IMR-90 (cell line): ENCODE measurements around the gene TTLL11. TPM values are rescaled to one million over a fixed set of nuclear protein-coding genes. Genes with fewer than 3 reads are reported as not detected.

Experiments used
- ATAC-seq: fragments of 200-7000 bp; cut with Tn5 transposase; 2 replicates; pipeline ENCODE4 v1.9.1; 2020; ENCODE audit warnings: low read depth, mild to moderate bottlenecking, moderate library complexity
- BruUV-seq: library from RNA; stranded (reverse); fragments of 400-500 nt; replicated peaks from 2 replicates; lab custom pipeline; 2021; lab: Mats Ljungman, UMichigan
- CTCF ChIA-PET: fragments of 300-600 bp; formaldehyde crosslinking; extraction: SDS; loops from one replicate; lab custom pipeline; 2021; ENCODE audit warnings: antibody characterized with exemption; lab: Yijun Ruan, JAX
- POLR2A ChIA-PET: fragments of 300-600 bp; sonication (Branson Sonifier 250); formaldehyde crosslinking; loops from one replicate; lab custom pipeline; 2022; ENCODE audit warnings: antibody characterized with exemption; ENCODE audit not compliant: unreplicated experiment; lab: Charles Lee
- DNase-seq: peaks from one replicate; pipeline ENCODE4 v3.0.0; 2013
- H2AFZ ChIP-seq: replicated peaks from 2 replicates; pipeline ENCODE3; 2013; ENCODE audit warnings: low read length, mild to moderate bottlenecking; ENCODE audit not compliant: poor library complexity
- H2AK5ac ChIP-seq: 2 replicates; pipeline ENCODE4 v1.6.1; 2013; ENCODE audit warnings: low read depth, low read length, inconsistent platforms
- H2AK9ac ChIP-seq: replicated peaks from 2 replicates; pipeline ENCODE3; 2013; ENCODE audit warnings: mild to moderate bottlenecking, low read depth, low read length, moderate library complexity; ENCODE audit not compliant: poor library complexity
- H2BK120ac ChIP-seq: 2 replicates; pipeline ENCODE4 v1.6.1; 2013; ENCODE audit warnings: low read depth, low read length, inconsistent platforms
- H2BK15ac ChIP-seq: 3 replicates; pipeline ENCODE4 v1.6.1; 2013; ENCODE audit warnings: low read depth, low read length, inconsistent platforms
- H2BK20ac ChIP-seq: 2 replicates; pipeline ENCODE4 v1.6.1; 2013; ENCODE audit warnings: low read depth, mild to moderate bottlenecking, inconsistent platforms, low read length, moderate library complexity
- H2BK5ac ChIP-seq: 2 replicates; pipeline ENCODE4 v1.6.1; 2013; ENCODE audit warnings: mild to moderate bottlenecking, low read depth, low read length, inconsistent platforms; ENCODE audit not compliant: poor library complexity, severe bottlenecking
- H3K14ac ChIP-seq: replicated peaks from 2 replicates; pipeline ENCODE4 v1.6.1; 2013; ENCODE audit warnings: low read depth, low read length, inconsistent platforms
- H3K18ac ChIP-seq: 2 replicates; pipeline ENCODE4 v1.6.1; 2013; ENCODE audit warnings: low read depth, low read length, control low read depth
- H3K23ac ChIP-seq: 2 replicates; pipeline ENCODE4 v1.6.1; 2013; ENCODE audit warnings: low read depth, low read length, inconsistent platforms
- H3K27ac ChIP-seq: 2 replicates; pipeline ENCODE4 v1.5.1; 2013; ENCODE audit warnings: mild to moderate bottlenecking, control low read depth, low read length; ENCODE audit not compliant: insufficient read depth
- H3K27me3 ChIP-seq: 2 replicates; pipeline ENCODE4 v1.6.1; 2013; ENCODE audit warnings: low read length; ENCODE audit not compliant: control insufficient read depth, insufficient read depth
- H3K36me3 ChIP-seq: 2 replicates; pipeline ENCODE4 v1.6.1; 2013; ENCODE audit warnings: low read length, mixed read lengths; ENCODE audit not compliant: control insufficient read depth, insufficient read depth
- H3K4ac ChIP-seq: 2 replicates; pipeline ENCODE4 v1.6.1; 2013; ENCODE audit warnings: low read depth, low read length, inconsistent platforms
- H3K4me1 ChIP-seq: 2 replicates; pipeline ENCODE4 v1.6.1; 2013; ENCODE audit warnings: low read length, mixed read lengths; ENCODE audit not compliant: control insufficient read depth, insufficient read depth
- H3K4me2 ChIP-seq: 2 replicates; pipeline ENCODE4 v1.6.1; 2013; ENCODE audit warnings: low read depth, mild to moderate bottlenecking, control low read depth, low read length, moderate library complexity
- H3K4me3 ChIP-seq: 2 replicates; pipeline ENCODE4 v1.5.1; 2013; ENCODE audit warnings: low read depth, mild to moderate bottlenecking, control low read depth, low read length, moderate library complexity; ENCODE audit not compliant: insufficient read depth
- H3K56ac ChIP-seq: 2 replicates; pipeline ENCODE4 v1.6.1; 2013; ENCODE audit warnings: low read length, inconsistent platforms; ENCODE audit not compliant: insufficient read depth; ENCODE audit errors: extremely low read depth
- H3K79me1 ChIP-seq, 2 experiments: 2 replicates each; pipeline ENCODE4 v1.6.1; 2013; ENCODE audit warnings: low read length in 2 of 2, inconsistent platforms in 1 of 2, low read depth in 1 of 2
- H3K9ac ChIP-seq: 2 replicates; pipeline ENCODE4 v1.6.1; 2013; ENCODE audit warnings: low read depth, low read length, control low read depth
- H3K9me1 ChIP-seq: 2 replicates; pipeline ENCODE4 v1.6.1; 2013; ENCODE audit warnings: low read length, inconsistent platforms; ENCODE audit not compliant: insufficient read depth
- H3K9me3 ChIP-seq: 2 replicates; pipeline ENCODE4 v1.6.1; 2013; ENCODE audit warnings: low read length; ENCODE audit not compliant: control insufficient read depth, insufficient read depth
- H4K20me1 ChIP-seq: 2 replicates; pipeline ENCODE4 v1.6.1; 2013; ENCODE audit warnings: low read length, inconsistent platforms; ENCODE audit not compliant: insufficient read depth
- H4K5ac ChIP-seq: 2 replicates; pipeline ENCODE4 v1.6.1; 2013; ENCODE audit warnings: mild to moderate bottlenecking, low read depth, low read length, control low read depth
- H4K8ac ChIP-seq, 2 experiments: 2 replicates each; pipeline ENCODE4 v1.6.1; 2013; ENCODE audit warnings: low read depth in 2 of 2, low read length in 2 of 2, control low read depth in 1 of 2, inconsistent platforms in 1 of 2
- H4K91ac ChIP-seq: 2 replicates; pipeline ENCODE4 v1.6.1; 2013; ENCODE audit warnings: low read depth, low read length, inconsistent platforms; ENCODE audit not compliant: insufficient read depth
- CEBPB ChIP-seq: IDR thresholded peaks from 2 replicates; pipeline ENCODE4 v1.6.1; 2012; ENCODE audit warnings: low read depth, low read length, improper control_type of control experiment
- MAZ ChIP-seq: IDR thresholded peaks from 2 replicates; pipeline ENCODE4 v1.6.1; 2012; ENCODE audit warnings: low read depth, mild to moderate bottlenecking, low read length, improper control_type of control experiment, moderate library complexity, borderline replicate concordance
- WGBS, 2 experiments: methylation state at CpG; one replicate each; pipeline versions ENCODE4 v1.1.5 to v1.1.7; 2013; ENCODE audit warnings: missing lambda C conversion rate in 2 of 2; ENCODE audit not compliant: insufficient read length in 1 of 2; ENCODE audit errors: extremely low coverage in 2 of 2; 5-methylcytosine and 5-hydroxymethylcytosine counted together
- dilution Hi-C: fragments of 300-500 bp; cut with HindIII; formaldehyde crosslinking; loops from one replicate; pipeline ENCODE4 v1.14.3; 2018; ENCODE audit warnings: low sequenced_read_pairs; ENCODE audit not compliant: unreplicated experiment
- in situ Hi-C: fragments of 300-500 bp; cut with MboI; formaldehyde crosslinking; loops from 3 replicates; pipeline ENCODE4 v1.14.3; 2019; ENCODE audit warnings: low sequenced_read_pairs, inconsistent platforms, mixed read lengths
- intact Hi-C: fragments of 100-400 bp; cut with micrococcal nuclease; formaldehyde crosslinking; loops from 2 replicates; pipeline ENCODE4 v1.10.0; 2022
- polyA plus RNA-seq, 3 experiments: library from polyadenylated mRNA; depleted of rRNA; stranded (reverse); fragments of >200 nt; gene quantifications; 2 replicates each; pipeline ENCODE4 v1.2.3, GENCODE V29; 2012; ENCODE audit warnings: low replicate concordance in 1 of 3
- total RNA-seq: library from RNA; depleted of rRNA; stranded (reverse); fragments of >200 nt; gene quantifications from 2 replicates; pipeline ENCODE4 v1.2.3, GENCODE V29; 2012

The TTLL11 gene
- total and polyA plus RNA-seq, 2 of the 4 experiments (the other 2 are of a cell fraction) = 2.0 to 4.6 TPM

DNA sequence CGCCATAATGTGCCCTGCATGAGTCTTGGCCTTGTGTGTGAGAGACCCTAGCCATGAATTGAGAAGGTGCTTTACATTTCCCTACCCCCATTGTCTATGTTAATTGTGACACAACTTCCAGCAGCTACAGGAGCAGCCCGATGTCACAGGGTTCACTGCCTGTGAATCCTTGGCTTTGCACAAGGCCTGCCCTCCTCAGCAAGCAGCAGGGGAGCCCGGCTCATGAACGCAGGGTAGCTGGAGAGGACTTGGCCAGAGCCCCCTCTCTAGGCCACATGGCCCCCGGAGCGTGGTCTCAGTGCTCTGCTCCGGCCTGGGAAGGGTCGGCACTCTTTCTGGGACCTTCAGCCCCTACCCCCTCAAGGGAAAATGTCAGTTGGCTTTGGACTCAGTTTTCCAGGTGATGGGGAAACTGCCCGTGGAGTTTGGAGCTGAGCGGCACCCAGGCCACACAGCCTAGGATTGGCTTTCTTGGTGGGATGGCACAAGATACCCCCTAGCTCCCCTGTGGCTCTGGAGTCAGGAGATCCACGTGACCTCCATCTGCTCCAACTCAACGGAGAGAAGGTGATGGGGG lies 280.9 kb downstream of the TTLL11 start:
- no peak overlapping the region for H2AK9ac ChIP-seq
- no peak overlapping the region for H3K27ac ChIP-seq
- no peaks in the 10 kb centered on the region for H3K79me1 ChIP-seq
- no peak overlapping the region for H3K4me2 ChIP-seq
- no peak overlapping the region for H4K91ac ChIP-seq
- no peak overlapping the region for H2AK5ac ChIP-seq
- no peaks in the 10 kb centered on the region for H4K20me1 ChIP-seq
- BruUV-seq = no TSS peak
- H2BK15ac ChIP-seq = no peak overlapping the region
- 100% methylated on average over 1 of the region's 12 CpGs; no CpG with 5 or more reads in 1 of the 2 experiments for WGBS, 2 experiments
- H3K9me1 ChIP-seq = no peaks in the 10 kb centered on the region
- no peak overlapping the region for H2BK120ac ChIP-seq
- H2BK20ac ChIP-seq = no peak overlapping the region
- intact Hi-C loops (no loop called here), dilution Hi-C loops (no loop called here), in situ Hi-C loops (no loop called here)
- H2BK5ac ChIP-seq = no peak overlapping the region
- ChIA-PET CTCF (no interaction called here), POLR2A (no interaction called here)
- TF ChIP-seq CEBPB = no peak
- TF ChIP-seq MAZ = no peak
- H3K36me3 ChIP-seq = no peaks in the 10 kb centered on the region
- H3K18ac ChIP-seq = no peak overlapping the region
- no peaks in the 10 kb centered on the region for H3K4me1 ChIP-seq
- ATAC-seq = no peak
- H3K56ac ChIP-seq = no peak overlapping the region
- H3K9me3 ChIP-seq = no peaks in the 10 kb centered on the region
- no peak overlapping the region for H3K4me3 ChIP-seq
- H3K14ac ChIP-seq = no peak overlapping the region
- no peak overlapping the region for H4K8ac ChIP-seq
- no peak overlapping the region for H3K4ac ChIP-seq
- no peak for DNase-seq
- H3K9ac ChIP-seq = no peak overlapping the region
- H3K27me3 ChIP-seq = peaks cover 9% of the 10 kb centered on the region; the same call in 1 of the 2 replicates
- H2AFZ ChIP-seq = no peak overlapping the region
- no peak overlapping the region for H4K5ac ChIP-seq
- no peak overlapping the region for H3K23ac ChIP-seq
